B cell (primary cell): ENCODE data around the gene TSPAN18. TPM values are rescaled to one million over a fixed set of nuclear protein-coding genes. Genes with fewer than 3 reads are reported as not detected.

Source experiments
- ATAC-seq: fragments of 200-7000 bp; cut with Tn5 transposase; one replicate; pipeline ENCODE4 v1.10.0; 2021; ENCODE audit warnings: low read depth, mild to moderate bottlenecking, moderate number of reproducible peaks, moderate library complexity
- CTCF ChIA-PET: fragments of 350-600 bp; sonication (Branson Sonifier 250); formaldehyde crosslinking; loops from one replicate; lab custom pipeline; 2021; ENCODE audit warnings: antibody characterized with exemption, inconsistent platforms; lab: Charles Lee
- POLR2A ChIA-PET: fragments of 350-600 bp; sonication (Branson Sonifier 250); formaldehyde crosslinking; loops from one replicate; lab custom pipeline; 2021; ENCODE audit warnings: antibody characterized with exemption; lab: Charles Lee
- DNase-seq: peaks from one replicate; pipeline ENCODE4 v3.0.0; 2013
- H2AFZ ChIP-seq: 2 replicates; pipeline ENCODE4 v1.6.1; 2012; ENCODE audit warnings: mild to moderate bottlenecking, low read depth, low read length; ENCODE audit not compliant: insufficient read depth, poor library complexity, severe bottlenecking
- H3K27ac ChIP-seq, 2 donors: 1 replicate in 1 of 2; 2 replicates in 1 of 2; pipeline ENCODE4 v1.5.1; 2012 to 2013; ENCODE audit warnings: low read length in 2 of 2, mild to moderate bottlenecking in 2 of 2, moderate library complexity in 1 of 2
- H3K27me3 ChIP-seq, 4 experiments: fragments of 200-600 bp in 1 of 4; sonication (generic) in 1 of 4; replicated peaks in 1 of 4; 1 replicate in 2 of 4; 2 replicates in 2 of 4; pipeline versions ENCODE4 v1.6.1 to v1.7.0; 2013 to 2016; ENCODE audit warnings: low read length in 3 of 4, mild to moderate bottlenecking in 2 of 4, mixed read lengths in 1 of 4, moderate library complexity in 1 of 4; ENCODE audit not compliant: insufficient read depth in 4 of 4, control insufficient read depth in 3 of 4; ENCODE audit errors: control extremely low read depth in 1 of 4
- H3K36me3 ChIP-seq, 2 experiments: replicated peaks in 1 of 2; 1 replicate in 1 of 2; 2 replicates in 1 of 2; pipeline versions ENCODE4 v1.6.1 to v1.7.1; 2013; ENCODE audit warnings: low read length in 1 of 2; ENCODE audit not compliant: insufficient read depth in 2 of 2, control insufficient read depth in 1 of 2; ENCODE audit errors: control extremely low read depth in 1 of 2, extremely low read depth in 1 of 2
- H3K4me1 ChIP-seq, 2 donors: fragments of 200-600 bp in 1 of 2; sonication (generic) in 1 of 2; 1 replicate in 1 of 2; 2 replicates in 1 of 2; pipeline versions ENCODE4 v1.5.1 to v1.6.1; 2013 to 2017; ENCODE audit warnings: low read length in 2 of 2; ENCODE audit not compliant: control insufficient read depth in 2 of 2, insufficient read depth in 2 of 2
- H3K4me2 ChIP-seq: replicated peaks from 2 replicates; pipeline ENCODE3; 2012; ENCODE audit warnings: mild to moderate bottlenecking, low read depth, low read length; ENCODE audit not compliant: poor library complexity, severe bottlenecking
- H3K4me3 ChIP-seq, 5 experiments: fragments of 200-600 bp in 1 of 5; sonication (generic) in 1 of 5; 1 replicate in 3 of 5; 2 replicates in 2 of 5; pipeline versions ENCODE4 v1.5.1 to v1.7.0; 2011 to 2016; ENCODE audit warnings: low read length in 4 of 5, mild to moderate bottlenecking in 4 of 5, low read depth in 2 of 5, control low read depth in 1 of 5, moderate library complexity in 1 of 5; ENCODE audit not compliant: insufficient read depth in 1 of 5; ENCODE audit errors: control extremely low read depth in 1 of 5, extremely low read depth in 1 of 5
- H3K79me2 ChIP-seq: fragments of 200-600 bp; sonication (generic); one replicate; pipeline ENCODE4 v1.6.0; 2016; ENCODE audit warnings: low read length; ENCODE audit not compliant: control insufficient read depth, insufficient read depth
- H3K9ac ChIP-seq: fragments of 200-600 bp; sonication (generic); 2 replicates; pipeline ENCODE4 v1.6.1; 2017; ENCODE audit warnings: mild to moderate bottlenecking, low read length, moderate library complexity
- H3K9me3 ChIP-seq, 3 donors: one replicate each; pipeline versions ENCODE4 v1.6.1 to v1.7.1; 2013; ENCODE audit warnings: low read length in 2 of 3; ENCODE audit not compliant: control insufficient read depth in 2 of 3, insufficient read depth in 1 of 3; ENCODE audit errors: control extremely low read depth in 1 of 3
- H4K20me1 ChIP-seq: 2 replicates; pipeline ENCODE4 v1.6.0; 2012; ENCODE audit warnings: mild to moderate bottlenecking, low read length; ENCODE audit not compliant: insufficient read depth, control insufficient read depth, poor library complexity, severe bottlenecking
- H3K27ac Mint-ChIP-seq: one replicate; pipeline ENCODE4 v1.8.0; 2021; ENCODE audit warnings: mixed read lengths
- H3K27me3 Mint-ChIP-seq: one replicate; pipeline ENCODE4 v1.8.0; 2021; ENCODE audit warnings: mixed read lengths
- H3K4me1 Mint-ChIP-seq: one replicate; pipeline ENCODE4 v1.8.0; 2021; ENCODE audit warnings: mixed read lengths
- H3K4me3 Mint-ChIP-seq: one replicate; pipeline ENCODE4 v1.8.0; 2021; ENCODE audit warnings: mixed read lengths
- H3K9me3 Mint-ChIP-seq: one replicate; pipeline ENCODE4 v1.8.0; 2022; ENCODE audit warnings: mixed read lengths; ENCODE audit not compliant: insufficient read depth
- CTCF ChIP-seq: fragments of 200-600 bp; IDR thresholded peaks from one replicate; pipeline ENCODE4 v1.8.0; 2022; ENCODE audit warnings: antibody characterized with exemption, mild to moderate bottlenecking
- EZH2 ChIP-seq: IDR thresholded peaks from 2 replicates; pipeline ENCODE4 v1.6.1; 2012; ENCODE audit warnings: borderline replicate concordance, low read depth, mild to moderate bottlenecking, moderate library complexity, low read length; ENCODE audit not compliant: insufficient read depth, poor library complexity, severe bottlenecking
- WGBS: methylation state at CpG from one replicate; pipeline ENCODE4 v1.1.5; 2013; ENCODE audit warnings: missing lambda C conversion rate; ENCODE audit not compliant: insufficient coverage; 5-methylcytosine and 5-hydroxymethylcytosine counted together
- intact Hi-C: fragments of 100-400 bp; cut with micrococcal nuclease; formaldehyde crosslinking; loops from one replicate; pipeline ENCODE4 v1.10.0; 2022
- polyA plus RNA-seq: library from polyadenylated mRNA; depleted of rRNA; stranded (reverse); fragments of >200 nt; gene quantifications from 2 replicates; pipeline ENCODE4 v1.2.3, GENCODE V29; 2012
- total RNA-seq, 2 donors: library from RNA; stranded (reverse); fragments of 120-200 nt in 1 of 2; gene quantifications; 1 replicate in 1 of 2; 2 replicates in 1 of 2; pipeline versions ENCODE4 v1.2.3 to v1.2.4, GENCODE V29; 2013 to 2022

Gene TSPAN18
- total and polyA plus RNA-seq, 2 donors (not counting 1 experiment from before 2014, with no cell fraction given) = 0.75 to 2.0 TPM

GRCh38 chr11:44901120-44901633 is 174.4 kb downstream of the TSPAN18 start:
- no peak for DNase-seq
- no peak overlapping the region for H3K27ac ChIP-seq
- H3K4me3 Mint-ChIP-seq = no peak overlapping the region
- H3K4me1 ChIP-seq = peaks cover 0 to 9% of the 10 kb centered on the region in 2 donors
- H4K20me1 ChIP-seq = no peaks in the 10 kb centered on the region
- intact Hi-C loops = no loop called here
- H3K4me1 Mint-ChIP-seq = peaks cover 10% of the 10 kb centered on the region
- no peak overlapping the region for H3K4me3 ChIP-seq
- H3K79me2 ChIP-seq = no peaks in the 10 kb centered on the region
- no peak for ATAC-seq
- H3K9ac ChIP-seq = no peak overlapping the region
- POLR2A ChIA-PET = no interaction called here
- H3K9me3 ChIP-seq = peaks cover 0 to 14% (median 5%) of the 10 kb centered on the region in 3 donors
- peaks cover 4% of the 10 kb centered on the region for H3K27me3 Mint-ChIP-seq
- H3K27me3 ChIP-seq = no peaks in the 10 kb centered on the region
- H2AFZ ChIP-seq = no peak overlapping the region
- CTCF ChIA-PET = interaction anchor here (2.1 to 2.9 kb wide), 2 partner anchors 10 to 204 kb away, joined by 7 to 18 read pairs; no protein-coding TSS in a partner anchor
- WGBS = 92% methylated on average over 2 of the region's 7 CpGs
- no peaks in the 10 kb centered on the region for H3K36me3 ChIP-seq
- H3K27ac Mint-ChIP-seq = no peak overlapping the region
- no peaks in the 10 kb centered on the region for H3K9me3 Mint-ChIP-seq
- TF ChIP-seq EZH2 = no peak
- TF ChIP-seq CTCF = no peak
- H3K4me2 ChIP-seq = no peak overlapping the region

- POLR2A ChIA-PET = interaction anchor here (0.6 kb wide), 1 partner anchor 101 kb away, joined by 3 read pairs; no protein-coding TSS in a partner anchor
- Mint-ChIP-seq H3K4me3 (no peak overlapping the region), H3K27me3 (peaks cover 4% of the 10 kb centered on the region), H3K9me3 (no peaks in the 10 kb centered on the region), H3K27ac (no peak overlapping the region), H3K4me1 (peaks cover 13% of the 10 kb centered on the region)
- Histone ChIP-seq H4K20me1 (no peaks in the 10 kb centered on the region), H3K4me1 (peaks cover 0 to 9% of the 10 kb centered on the region in 2 donors), H3K9ac (no peak overlapping the region), H3K27ac (no peak overlapping the region), H2AFZ (no peak overlapping the region), H3K79me2 (no peaks in the 10 kb centered on the region), H3K9me3 (peaks cover 0 to 14% (median 5%) of the 10 kb centered on the region in 3 donors), H3K4me3 (no peak overlapping the region), H3K4me2 (no peak overlapping the region), H3K36me3 (no peaks in the 10 kb centered on the region), H3K27me3 (no peaks in the 10 kb centered on the region)
- CTCF ChIA-PET = interaction anchor here (2.1 to 2.9 kb wide), 2 partner anchors 9 to 203 kb away, joined by 7 to 18 read pairs; no protein-coding TSS in a partner anchor
- ATAC-seq (no peak), DNase-seq (no peak)
- WGBS = 83% methylated on average over 4 of the region's 5 CpGs
- intact Hi-C loops = no loop called here
- TF ChIP-seq CTCF (no peak), EZH2 (no peak)
These were observed 175.0 kb downstream of the TSPAN18 start for GRCh38 chr11:44901786-44902185.
